ENCODE data around the gene ABCF3.

ABCF3 gene

GRCh38 chr3:184168363-184169120, 17.5 kb upstream of the ABCF3 start:
- DNase-seq (ENCODE audit: low spot score) = no peak

DNA sequence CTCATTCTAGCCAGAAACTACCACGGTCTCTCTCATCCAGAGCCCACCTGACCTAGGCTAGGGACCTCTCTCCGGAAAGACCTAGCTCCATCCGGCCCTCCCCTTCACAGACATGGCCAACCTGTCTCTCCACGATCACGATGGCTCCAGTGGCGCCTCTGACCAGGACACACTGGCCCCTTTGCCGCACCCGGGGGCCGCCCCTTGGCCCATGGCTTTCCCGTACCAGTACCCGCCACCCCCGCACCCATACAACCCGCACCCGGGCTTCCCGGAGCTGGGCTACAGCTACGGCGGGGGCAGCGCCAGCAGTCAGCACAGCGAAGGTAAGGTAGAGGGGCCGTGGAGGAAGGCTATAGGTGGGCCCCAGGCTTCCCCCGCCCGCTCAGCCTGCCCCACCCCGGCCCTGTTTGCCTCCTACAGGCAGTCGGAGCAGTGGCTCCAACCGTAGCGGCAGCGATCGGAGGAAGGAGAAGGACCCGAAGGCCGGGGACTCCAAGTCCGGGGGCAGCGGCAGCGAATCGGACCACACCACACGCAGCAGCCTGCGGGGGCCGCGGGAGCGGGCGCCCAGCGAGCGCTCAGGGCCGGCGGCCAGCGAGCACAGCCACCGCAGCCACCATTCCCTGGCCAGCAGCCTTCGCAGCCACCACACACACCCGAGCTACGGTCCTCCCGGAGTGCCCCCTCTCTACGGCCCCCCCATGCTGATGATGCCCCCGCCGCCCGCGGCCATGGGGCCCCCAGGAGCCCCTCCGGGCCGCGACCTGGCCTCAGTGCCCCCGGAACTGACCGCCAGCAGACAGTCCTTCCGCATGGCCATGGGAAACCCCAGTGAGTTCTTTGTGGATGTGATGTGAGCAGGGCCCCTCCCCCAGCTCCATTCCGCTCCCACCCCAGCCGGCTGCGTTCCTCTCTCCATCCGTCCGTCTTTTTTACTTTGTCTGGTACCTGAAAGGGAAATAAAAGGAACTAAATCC, 15.8 kb upstream of the ABCF3 start:
- DNase-seq (ENCODE audit: low spot score) = no peak

DNA sequence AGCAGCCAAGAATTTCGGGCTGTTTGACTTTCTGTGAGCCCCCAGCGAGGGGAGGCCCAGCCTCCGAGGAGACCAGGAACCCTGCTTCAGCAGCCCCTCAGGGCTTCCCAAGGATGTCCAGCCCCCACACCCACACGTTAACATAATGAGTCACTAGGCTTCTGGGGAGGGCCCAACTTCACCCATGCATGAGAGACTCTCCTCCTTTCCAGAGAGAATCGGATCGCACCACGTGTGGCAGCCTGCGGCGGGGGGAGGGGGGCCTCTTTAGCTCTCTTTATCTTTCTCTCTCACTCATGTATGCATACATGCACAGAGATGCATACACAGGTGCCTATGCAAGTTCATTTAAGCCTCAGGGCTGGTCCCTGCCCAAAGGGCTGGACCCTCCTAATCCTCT, 14.4 kb upstream of the ABCF3 start:
- no peak for DNase-seq (ENCODE audit: low spot score)

- no peak for DNase-seq (ENCODE audit: low spot score)
Measured at GRCh38 chr3:184172681-184173373, 13.2 kb upstream of the ABCF3 start.

DNA sequence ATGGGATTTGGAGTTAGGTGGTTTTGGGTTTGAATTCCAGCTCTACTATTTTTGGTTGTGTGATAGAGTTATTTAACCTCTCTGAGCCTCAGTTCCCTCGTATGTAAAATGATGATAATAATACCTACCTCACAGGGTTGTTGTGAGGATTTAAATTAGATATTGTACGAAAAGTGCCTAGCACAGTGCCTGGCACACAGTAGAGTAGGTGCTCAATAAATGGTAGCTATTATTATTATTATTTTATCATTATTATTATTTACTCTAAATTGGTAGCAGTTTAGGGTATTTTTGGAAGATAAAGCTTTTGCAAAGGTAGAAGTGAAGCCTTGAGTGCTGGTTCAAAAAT, 12.7 kb upstream of the ABCF3 start:
- no peak for DNase-seq (ENCODE audit: low spot score)

- no peak for DNase-seq (ENCODE audit: low spot score)
Measured at GRCh38 chr3:184174284-184174645, 11.7 kb upstream of the ABCF3 start.

DNA sequence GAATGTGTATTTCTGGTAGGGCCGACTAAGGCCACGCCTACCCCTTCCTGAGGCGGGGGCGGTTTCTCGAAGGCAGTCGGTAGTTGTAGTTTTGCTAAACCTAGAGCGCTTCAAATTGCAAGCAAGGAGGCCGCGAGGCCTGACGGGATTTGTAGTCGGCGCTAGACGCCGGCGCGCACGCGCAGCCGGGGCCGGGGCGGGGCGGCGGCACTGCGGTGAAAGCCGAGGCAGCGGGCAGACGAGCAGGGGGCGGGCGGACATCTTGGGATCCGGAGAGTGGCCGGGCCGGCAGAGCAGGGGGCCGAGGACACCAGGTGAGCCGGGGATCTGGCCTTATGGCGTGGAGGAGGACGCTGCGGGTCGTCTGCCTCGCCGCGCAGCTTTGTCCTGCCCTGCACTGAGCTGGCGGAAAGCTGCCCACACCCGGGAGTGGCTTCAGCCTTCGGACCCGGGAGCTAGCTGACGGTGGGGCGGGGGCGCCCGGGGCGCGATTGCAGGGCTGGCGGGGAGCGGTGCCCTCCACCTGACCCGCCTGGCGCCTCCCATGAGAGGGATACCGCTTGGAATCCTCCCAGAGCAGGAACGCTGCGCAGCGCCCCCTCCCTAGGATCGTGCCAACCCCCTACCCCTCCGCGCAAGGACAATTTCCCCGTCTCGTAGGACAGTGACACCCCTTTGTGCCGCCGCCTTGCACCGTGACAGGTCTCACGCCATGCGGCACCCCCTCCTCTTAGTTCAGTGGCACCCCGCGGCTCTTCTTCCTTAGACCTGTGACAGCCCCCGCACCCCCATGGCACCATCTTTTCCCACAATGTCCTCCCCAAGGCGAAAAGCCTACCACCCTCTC, 11.1 kb upstream of the ABCF3 start, which contains the start of gene AP2M1:
Gene AP2M1 (plus strand): TSS at position 210 of the 847 bp plus-strand sequence. CDS start 2,139 bp downstream, outside the sequence.
- peak; percentile 98 for DNase-seq (ENCODE audit: low spot score)

- peak; percentile 18 for DNase-seq (ENCODE audit: low spot score)
Measured at GRCh38 chr3:184175506-184175905, 10.5 kb upstream of the ABCF3 start.

- no peak for DNase-seq (ENCODE audit: low spot score)
Measured at GRCh38 chr3:184175981-184176376, 10.0 kb upstream of the ABCF3 start.

DNA sequence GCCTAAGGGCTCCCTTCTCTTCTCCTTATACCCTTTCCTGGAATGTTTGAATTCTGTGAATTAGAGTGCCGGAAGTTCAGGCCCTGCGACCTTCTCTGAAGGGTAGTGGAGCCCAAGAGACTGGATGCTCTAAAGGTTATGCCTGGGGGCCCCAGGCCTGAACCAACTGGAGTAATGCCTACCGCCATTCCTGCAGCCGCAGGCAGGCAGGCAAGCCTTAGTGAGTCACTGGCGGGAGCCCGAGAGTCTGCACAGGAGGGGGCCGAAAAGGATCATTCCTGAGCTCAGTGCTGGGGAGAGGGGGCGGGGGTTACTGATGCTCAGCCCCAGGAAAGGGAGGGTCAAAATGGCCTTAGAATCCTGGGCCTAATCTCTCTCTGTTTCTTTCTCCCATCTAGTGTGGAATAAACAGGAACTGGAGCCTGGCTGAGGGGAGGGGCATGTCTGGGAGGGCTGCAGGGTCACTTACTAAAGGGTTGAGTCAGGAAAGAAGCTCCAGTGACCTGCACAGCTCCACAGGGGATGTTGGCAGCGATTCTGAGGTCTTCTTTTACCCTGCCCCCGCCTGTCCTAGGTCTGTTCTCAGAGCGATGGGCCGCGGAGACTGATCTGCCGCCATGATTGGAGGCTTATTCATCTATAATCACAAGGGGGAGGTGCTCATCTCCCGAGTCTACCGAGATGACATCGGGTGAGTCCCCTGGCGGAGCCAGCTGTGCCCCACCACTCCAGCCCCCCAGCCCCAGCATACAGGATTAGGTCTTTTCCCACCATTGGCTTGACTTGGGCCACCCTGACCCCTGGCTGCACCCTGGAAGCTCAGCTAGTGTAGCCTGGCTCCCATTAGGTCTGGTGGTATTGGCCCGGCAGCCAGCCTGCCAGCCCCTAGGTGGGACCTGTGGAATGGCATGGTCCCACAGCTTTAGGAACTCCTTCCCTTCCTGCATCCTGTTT, 9.3 kb upstream of the ABCF3 start:
- no peak for DNase-seq (ENCODE audit: low spot score)

- no peak for DNase-seq (ENCODE audit: low spot score)
Measured at GRCh38 chr3:184177331-184177731, 8.7 kb upstream of the ABCF3 start.

- DNase-seq (ENCODE audit: low spot score) = no peak
Measured at GRCh38 chr3:184177767-184178306, 8.2 kb upstream of the ABCF3 start.

DNA sequence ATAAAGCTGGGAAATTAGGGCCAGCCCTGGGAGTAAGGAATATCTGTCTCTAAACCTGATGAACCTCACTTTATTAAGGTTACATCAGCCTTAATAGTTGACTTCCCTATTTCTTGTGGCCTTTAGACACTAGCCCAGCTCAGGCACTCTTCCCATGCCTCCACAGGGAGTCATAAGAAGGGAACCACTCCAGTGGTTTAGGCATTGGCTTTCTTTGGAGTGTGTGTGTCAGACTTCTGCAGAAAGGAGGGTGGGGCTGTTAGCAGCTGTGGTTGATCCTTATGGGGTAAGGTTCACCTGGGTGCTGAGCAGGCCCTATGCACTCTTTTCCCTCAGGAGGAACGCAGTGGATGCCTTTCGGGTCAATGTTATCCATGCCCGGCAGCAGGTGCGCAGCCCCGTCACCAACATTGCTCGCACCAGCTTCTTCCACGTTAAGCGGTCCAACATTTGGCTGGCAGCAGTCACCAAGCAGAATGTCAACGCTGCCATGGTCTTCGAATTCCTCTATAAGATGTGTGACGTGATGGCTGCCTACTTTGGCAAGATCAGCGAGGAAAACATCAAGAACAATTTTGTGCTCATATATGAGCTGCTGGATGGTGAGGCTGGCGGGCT, 7.4 kb upstream of the ABCF3 start:
- no peak for DNase-seq (ENCODE audit: low spot score)

GRCh38 chr3:184180165-184180564, 5.8 kb upstream of the ABCF3 start:
- no peak for DNase-seq (ENCODE audit: low spot score)

- DNase-seq (ENCODE audit: low spot score) = no peak
Measured at GRCh38 chr3:184181596-184181995, 4.4 kb upstream of the ABCF3 start.

GRCh38 chr3:184183679-184184078, 2.3 kb upstream of the ABCF3 start:
- DNase-seq (ENCODE audit: low spot score) = no peak

GRCh38 chr3:184184546-184185230, 1.3 kb upstream of the ABCF3 start:
- DNase-seq (ENCODE audit: low spot score) = no peak

DNA sequence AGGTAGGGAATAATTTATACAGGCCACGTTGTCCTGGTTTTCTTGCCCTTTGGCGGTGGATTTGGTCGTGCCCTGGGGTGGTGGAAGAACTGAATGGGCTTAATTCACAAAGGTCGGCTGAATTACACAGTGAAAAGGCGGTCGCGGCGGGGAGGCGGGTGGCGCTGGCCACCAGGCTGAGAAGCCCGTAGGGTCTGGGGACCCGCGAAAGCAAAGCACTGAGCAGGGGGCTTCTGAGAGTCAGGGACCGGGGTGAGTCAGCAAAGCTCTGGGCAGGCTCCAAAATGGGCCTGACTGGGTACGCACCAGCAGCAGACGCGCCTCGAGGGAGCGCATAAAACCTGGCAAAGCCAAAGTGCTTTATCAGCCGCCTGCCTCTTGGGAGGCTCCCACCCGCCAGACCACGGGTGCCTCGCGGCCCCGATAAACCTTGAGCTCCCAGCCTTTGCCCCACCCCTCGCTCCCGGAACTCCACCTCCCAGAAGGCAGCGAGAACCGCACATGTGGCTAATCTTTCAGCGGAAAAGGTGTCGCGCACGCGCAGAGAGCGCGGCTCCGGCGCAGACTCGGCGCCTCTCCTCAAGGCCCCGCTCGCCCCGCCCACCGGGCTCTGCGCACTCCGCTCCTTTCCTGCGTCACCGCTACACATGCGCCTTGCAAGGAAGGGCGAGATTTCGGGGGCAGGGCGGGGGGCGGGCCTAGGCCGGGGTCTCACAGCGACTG, 377 bp upstream of the ABCF3 start:
- peak; percentile 99 for DNase-seq (ENCODE audit: low spot score)

GRCh38 chr3:184186902-184187207, 856 bp downstream of the ABCF3 start:
- no peak for DNase-seq (ENCODE audit: low spot score)

Data from NAMALWA (cell line).